Activated CD8-positive, alpha-beta T cell treated with anti-CD3 and anti-CD28 coated beads for 36 hours (primary cell): ENCODE data around the gene POLG. TPM values are rescaled to one million over a fixed set of nuclear protein-coding genes. Genes with fewer than 3 reads are reported as not detected.

Experiments
- ATAC-seq: fragments of 200-7000 bp; cut with Tn5 transposase; one replicate; pipeline ENCODE4 v1.10.0; 2021; ENCODE audit warnings: mild to moderate bottlenecking, moderate library complexity
- CTCF ChIA-PET: fragments of 350-600 bp; sonication (Branson Sonifier 250); formaldehyde crosslinking; loops from one replicate; lab custom pipeline; 2021; ENCODE audit warnings: antibody characterized with exemption; lab: Charles Lee
- POLR2A ChIA-PET: fragments of 350-600 bp; sonication (Branson Sonifier 250); formaldehyde crosslinking; loops from one replicate; lab custom pipeline; 2021; ENCODE audit warnings: antibody characterized with exemption; lab: Charles Lee
- DNase-seq: peaks from one replicate; pipeline ENCODE4 v3.0.0-alpha.2; 2020
- H3K27ac Mint-ChIP-seq: one replicate; pipeline ENCODE4 v1.8.0; 2021; ENCODE audit warnings: mild to moderate bottlenecking, mixed read lengths
- H3K27me3 Mint-ChIP-seq: one replicate; pipeline ENCODE4 v1.8.0; 2021; ENCODE audit warnings: mixed read lengths
- H3K36me3 Mint-ChIP-seq: one replicate; pipeline ENCODE4 v1.8.0; 2021; ENCODE audit warnings: low read depth, mixed read lengths
- H3K4me1 Mint-ChIP-seq: one replicate; pipeline ENCODE4 v1.8.0; 2021; ENCODE audit warnings: low read depth, mixed read lengths
- H3K4me3 Mint-ChIP-seq: one replicate; pipeline ENCODE4 v1.8.0; 2021; ENCODE audit warnings: mild to moderate bottlenecking, moderate library complexity, mixed read lengths
- H3K9me3 Mint-ChIP-seq: one replicate; pipeline ENCODE4 v1.8.0; 2021; ENCODE audit warnings: mixed read lengths
- intact Hi-C: fragments of 100-400 bp; cut with micrococcal nuclease; formaldehyde crosslinking; loops from one replicate; pipeline ENCODE4 v1.10.0; 2022
- total RNA-seq, 2 experiments: library from RNA; stranded (reverse); gene quantifications; one replicate each; pipeline ENCODE4 v1.2.3, GENCODE V29; 2021
- TF ChIP-seq, protein P1 (sequence below): fragments of 200-600 bp; IDR thresholded peaks from one replicate; pipeline ENCODE4 v1.8.0; 2022; ENCODE audit warnings: antibody characterized with exemption, mild to moderate bottlenecking

Gene POLG
- total RNA-seq, 2 experiments from 2014 or later, result 101 to 106 TPM

DNA sequence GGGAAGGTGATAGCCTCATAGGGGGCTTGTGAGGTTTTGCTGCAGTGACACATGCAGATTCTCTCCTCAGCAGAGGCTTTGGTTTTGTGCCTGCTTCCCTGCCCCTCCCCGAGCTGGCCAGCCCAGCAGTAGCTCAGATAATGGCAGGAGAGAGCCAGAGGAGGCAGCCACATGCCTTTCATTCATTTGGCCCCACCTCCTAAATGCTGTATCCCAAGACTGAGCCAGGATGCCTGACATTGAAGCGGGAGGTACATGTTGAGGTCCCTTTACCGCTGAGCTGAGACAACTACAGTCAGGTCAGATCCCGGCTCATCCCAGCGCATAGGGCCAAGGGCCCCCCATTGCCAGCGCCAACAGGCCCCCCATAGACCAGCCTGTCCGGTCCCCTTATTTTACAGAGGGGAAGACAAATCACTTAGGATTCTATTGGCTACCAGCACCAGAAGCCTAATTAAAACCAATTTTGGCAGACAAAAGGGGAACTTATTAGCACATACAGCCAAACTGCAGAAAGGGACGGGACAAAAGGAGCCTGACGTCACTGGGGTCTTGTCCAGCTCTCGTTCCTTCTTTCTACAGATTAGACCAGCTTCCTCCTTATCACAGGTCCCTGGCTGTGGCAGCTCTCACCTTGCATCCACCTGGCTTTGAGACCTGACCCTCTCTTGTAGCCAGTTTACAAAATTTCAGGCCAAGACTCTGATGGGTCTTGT is 12.1 kb upstream of the POLG start:
- Mint-ChIP-seq H3K36me3 (no peaks in the 10 kb centered on the region), H3K27ac (no peak overlapping the region), H3K27me3 (peaks cover 3% of the 10 kb centered on the region), H3K4me3 (no peak overlapping the region), H3K9me3 (no peaks in the 10 kb centered on the region), H3K4me1 (peaks cover 4% of the 10 kb centered on the region)
- intact Hi-C loops, result no loop called here
- TF ChIP-seq, protein P1, sequence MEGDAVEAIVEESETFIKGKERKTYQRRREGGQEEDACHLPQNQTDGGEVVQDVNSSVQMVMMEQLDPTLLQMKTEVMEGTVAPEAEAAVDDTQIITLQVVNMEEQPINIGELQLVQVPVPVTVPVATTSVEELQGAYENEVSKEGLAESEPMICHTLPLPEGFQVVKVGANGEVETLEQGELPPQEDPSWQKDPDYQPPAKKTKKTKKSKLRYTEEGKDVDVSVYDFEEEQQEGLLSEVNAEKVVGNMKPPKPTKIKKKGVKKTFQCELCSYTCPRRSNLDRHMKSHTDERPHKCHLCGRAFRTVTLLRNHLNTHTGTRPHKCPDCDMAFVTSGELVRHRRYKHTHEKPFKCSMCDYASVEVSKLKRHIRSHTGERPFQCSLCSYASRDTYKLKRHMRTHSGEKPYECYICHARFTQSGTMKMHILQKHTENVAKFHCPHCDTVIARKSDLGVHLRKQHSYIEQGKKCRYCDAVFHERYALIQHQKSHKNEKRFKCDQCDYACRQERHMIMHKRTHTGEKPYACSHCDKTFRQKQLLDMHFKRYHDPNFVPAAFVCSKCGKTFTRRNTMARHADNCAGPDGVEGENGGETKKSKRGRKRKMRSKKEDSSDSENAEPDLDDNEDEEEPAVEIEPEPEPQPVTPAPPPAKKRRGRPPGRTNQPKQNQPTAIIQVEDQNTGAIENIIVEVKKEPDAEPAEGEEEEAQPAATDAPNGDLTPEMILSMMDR, result no peak
- POLR2A ChIA-PET, result no interaction called here
- ATAC-seq (no peak), DNase-seq (no peak)
- CTCF ChIA-PET, result interaction anchor here (8.1 kb wide), 1 partner anchor 12 kb away, joined by 65 read pairs; no protein-coding TSS in a partner anchor

DNA sequence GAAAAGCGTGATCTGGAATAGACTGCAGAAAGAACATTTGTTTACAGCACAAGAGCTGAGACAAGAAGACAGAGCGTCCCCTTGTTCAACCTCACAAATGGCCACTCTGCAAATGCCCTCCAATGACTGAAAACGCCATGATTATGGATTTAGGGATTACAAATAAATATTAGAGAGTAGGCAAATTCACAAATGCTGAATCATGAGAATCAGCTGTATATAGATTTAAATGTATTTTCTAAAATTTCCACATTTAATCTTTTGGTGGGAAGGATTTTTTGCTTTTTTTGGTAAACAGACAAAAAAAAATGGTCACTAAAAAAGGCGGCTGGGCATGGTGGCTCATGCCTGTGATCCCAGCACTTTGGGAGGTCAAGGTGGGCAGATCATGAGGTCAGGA is 10.6 kb upstream of the POLG start:
- peaks cover 4% of the 10 kb centered on the region for H3K4me1 Mint-ChIP-seq
- no peak overlapping the region for H3K27ac Mint-ChIP-seq
- TF ChIP-seq, protein P1, result no peak
- ChIA-PET CTCF (interaction anchor here (1.6 to 8.1 kb wide), 2 partner anchors 13 to 34 kb away, joined by 4 to 65 read pairs; no protein-coding TSS in a partner anchor), POLR2A (interaction anchor here (1.0 kb wide), 1 partner anchor 10 kb away, joined by 4 read pairs; the partner anchor contains the start of gene POLG)
- no peaks in the 10 kb centered on the region for H3K36me3 Mint-ChIP-seq
- peaks cover 3% of the 10 kb centered on the region for H3K27me3 Mint-ChIP-seq
- H3K9me3 Mint-ChIP-seq, result no peaks in the 10 kb centered on the region
- DNase-seq, result no peak
- ATAC-seq, result no peak
- intact Hi-C loops, result no loop called here
- no peak overlapping the region for H3K4me3 Mint-ChIP-seq

DNA sequence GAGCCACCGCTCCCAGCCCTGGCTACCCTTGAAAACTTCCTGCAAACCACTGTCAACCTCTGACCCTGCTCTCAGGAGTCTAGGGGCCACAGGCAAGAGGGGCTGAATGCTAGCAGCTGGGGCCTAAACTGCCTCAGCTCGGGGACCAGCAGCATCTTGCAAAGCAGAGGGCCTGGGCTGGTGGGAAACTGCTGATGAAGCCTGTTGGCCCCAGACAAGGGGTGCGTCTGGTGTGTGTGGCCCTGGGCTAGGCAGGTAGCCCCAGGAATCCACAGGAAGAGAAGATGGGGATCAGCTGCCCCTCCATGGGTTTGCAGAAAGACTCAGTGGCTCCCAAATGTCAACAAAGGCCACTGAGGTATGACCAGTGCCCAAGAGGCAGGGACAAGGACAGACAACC is 8.2 kb upstream of the POLG start:
- Mint-ChIP-seq H3K9me3 (no peaks in the 10 kb centered on the region), H3K27ac (no peak overlapping the region), H3K4me1 (peaks cover 5% of the 10 kb centered on the region), H3K4me3 (no peak overlapping the region), H3K36me3 (no peaks in the 10 kb centered on the region), H3K27me3 (peaks cover 3% of the 10 kb centered on the region)
- ChIA-PET CTCF (interaction anchor here (8.1 kb wide), 1 partner anchor 15 kb away, joined by 65 read pairs; no protein-coding TSS in a partner anchor), POLR2A (no interaction called here)
- TF ChIP-seq, protein P1, result no peak
- intact Hi-C loops, result no loop called here
- DNase-seq (no peak), ATAC-seq (no peak)

DNA sequence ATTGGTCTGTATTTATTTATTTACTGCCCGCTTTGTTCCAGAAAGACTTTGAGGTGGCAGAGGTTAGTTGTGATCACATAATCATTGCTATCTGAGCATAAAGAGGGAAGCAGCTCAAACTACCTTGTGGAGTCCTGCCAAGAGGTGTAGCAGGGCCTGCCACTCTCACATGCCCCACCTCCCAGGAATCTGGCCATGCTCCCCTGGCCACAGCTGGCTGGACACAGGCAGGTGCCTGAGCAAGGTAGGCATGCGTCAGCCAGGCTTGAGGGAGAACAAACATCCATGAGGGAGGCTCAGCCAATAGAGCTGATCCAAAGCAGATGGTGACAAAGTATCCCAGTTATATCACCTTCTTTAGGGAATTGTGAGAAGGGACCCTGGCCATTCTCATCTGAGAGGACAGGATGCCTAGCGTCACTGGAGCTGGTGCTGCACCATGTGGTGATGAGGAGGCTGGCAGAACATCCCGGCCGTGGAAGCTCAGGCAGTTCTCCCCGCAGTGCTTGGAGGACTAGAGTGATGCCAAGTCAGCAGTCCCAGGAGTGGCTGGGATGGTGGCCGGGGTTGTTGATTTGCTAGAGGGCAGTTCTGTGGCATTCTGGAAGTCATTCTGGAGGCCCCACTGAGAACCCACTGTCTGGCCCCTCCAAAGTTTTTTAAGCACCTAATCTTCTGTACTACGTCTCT is 6.8 kb upstream of the POLG start:
- H3K9me3 Mint-ChIP-seq, result no peaks in the 10 kb centered on the region

More for the DNA sequence above, 6.8 kb upstream of the POLG start:
- Mint-ChIP-seq H3K4me1 (peaks cover 13% of the 10 kb centered on the region), H3K27me3 (peaks cover 3% of the 10 kb centered on the region), H3K27ac (no peak overlapping the region), H3K4me3 (no peak overlapping the region), H3K36me3 (no peaks in the 10 kb centered on the region)
- intact Hi-C loops, result no loop called here
- TF ChIP-seq, protein P1, result no peak
- CTCF ChIA-PET, result interaction anchor here (2.5 kb wide), 1 partner anchor 17 kb away, joined by 17 read pairs; no protein-coding TSS in a partner anchor
- DNase-seq (no peak), ATAC-seq (no peak)
- POLR2A ChIA-PET, result no interaction called here
